DND-41 (cell line): Measurements from ENCODE around the gene MAP1LC3B.

Experiments
- ATAC-seq: fragments of 200-7000 bp; cut with Tn5 transposase; 3 replicates; pipeline ENCODE4 v1.9.1; 2021; ENCODE audit warnings: low read depth; ENCODE audit not compliant: insufficient read depth
- DNase-seq: peaks from one replicate; pipeline ENCODE4 v3.0.0-alpha.2; 2020
- H2AFZ ChIP-seq: 2 replicates; pipeline ENCODE4 v1.6.0; 2012; ENCODE audit warnings: low read depth, low read length
- H3K27ac ChIP-seq: 2 replicates; pipeline ENCODE4 v1.5.1; 2012; ENCODE audit warnings: low read length, inconsistent platforms
- H3K27me3 ChIP-seq: fragments of 200-600 bp; sonication (generic); 2 replicates; pipeline ENCODE4 v1.6.0; 2012; ENCODE audit warnings: low read length, mild to moderate bottlenecking, inconsistent platforms; ENCODE audit not compliant: insufficient read depth, poor library complexity
- H3K36me3 ChIP-seq: 2 replicates; pipeline ENCODE4 v1.5.1; 2012; ENCODE audit warnings: low read length, inconsistent platforms; ENCODE audit not compliant: insufficient read depth
- H3K4me1 ChIP-seq: 2 replicates; pipeline ENCODE4 v1.5.1; 2012; ENCODE audit warnings: mild to moderate bottlenecking, low read length; ENCODE audit not compliant: insufficient read depth
- H3K4me2 ChIP-seq: 2 replicates; pipeline ENCODE4 v1.6.0; 2012; ENCODE audit warnings: mild to moderate bottlenecking, moderate library complexity, low read length, inconsistent platforms; ENCODE audit not compliant: insufficient read depth
- H3K4me3 ChIP-seq, 2 experiments: fragments of 200-600 bp in 1 of 2; shearing (Covaris generic) in 1 of 2; 2 replicates each; pipeline ENCODE4 v1.5.1; 2012 to 2016; ENCODE audit warnings: inconsistent platforms in 2 of 2, low read length in 2 of 2, mild to moderate bottlenecking in 2 of 2, low read depth in 1 of 2, moderate library complexity in 1 of 2
- H3K79me2 ChIP-seq: 2 replicates; pipeline ENCODE4 v1.6.0; 2012; ENCODE audit warnings: low read length, inconsistent platforms; ENCODE audit not compliant: insufficient read depth
- H3K9ac ChIP-seq: 2 replicates; pipeline ENCODE4 v1.6.0; 2012; ENCODE audit warnings: low read depth, mild to moderate bottlenecking, inconsistent platforms, low read length, moderate library complexity
- H3K9me3 ChIP-seq: 2 replicates; pipeline ENCODE4 v1.5.1; 2012; ENCODE audit warnings: low read length, moderate library complexity, mild to moderate bottlenecking, inconsistent platforms; ENCODE audit not compliant: insufficient read depth, severe bottlenecking
- H4K20me1 ChIP-seq: 2 replicates; pipeline ENCODE4 v1.6.0; 2012; ENCODE audit warnings: low read length; ENCODE audit not compliant: insufficient read depth
- CTCF ChIP-seq: IDR thresholded peaks from 2 replicates; pipeline ENCODE4 v1.5.1; 2012; ENCODE audit warnings: borderline replicate concordance, low read length, moderate library complexity, mild to moderate bottlenecking; ENCODE audit not compliant: poor library complexity, severe bottlenecking; ENCODE audit errors: extremely low read depth
- EZH2 ChIP-seq: IDR thresholded peaks from 3 replicates; pipeline ENCODE4 v1.6.1; 2012; ENCODE audit warnings: borderline replicate concordance, low read depth, mild to moderate bottlenecking, moderate library complexity, low read length, inconsistent platforms; ENCODE audit not compliant: severe bottlenecking

MAP1LC3B gene

GRCh38 chr16:87443016-87443415, 50.9 kb downstream of the MAP1LC3B start:
- no peaks in the 10 kb centered on the region for H4K20me1 ChIP-seq
- H3K9me3 ChIP-seq: no peaks in the 10 kb centered on the region
- H3K9ac ChIP-seq: no peak overlapping the region
- DNase-seq (no peak), ATAC-seq (no peak)
- no peaks in the 10 kb centered on the region for H3K79me2 ChIP-seq
- H3K36me3 ChIP-seq: no peaks in the 10 kb centered on the region
- H3K27ac ChIP-seq: no peak overlapping the region
- H3K4me1 ChIP-seq: no peaks in the 10 kb centered on the region
- H3K27me3 ChIP-seq: peaks cover 6% of the 10 kb centered on the region
- TF ChIP-seq CTCF: no peak
- TF ChIP-seq EZH2: no peak
- H3K4me3 ChIP-seq: no peak overlapping the region
- H2AFZ ChIP-seq: no peak overlapping the region
- no peak overlapping the region for H3K4me2 ChIP-seq

- H2AFZ ChIP-seq: no peak overlapping the region
- H3K79me2 ChIP-seq: no peaks in the 10 kb centered on the region
- H3K9me3 ChIP-seq: no peaks in the 10 kb centered on the region
- no peak overlapping the region for H3K9ac ChIP-seq
- H3K4me3 ChIP-seq: no peak overlapping the region
- peaks cover 2% of the 10 kb centered on the region for H3K27me3 ChIP-seq
- H3K4me2 ChIP-seq: no peak overlapping the region
- no peaks in the 10 kb centered on the region for H3K36me3 ChIP-seq
- no peak overlapping the region for H3K27ac ChIP-seq
- DNase-seq: no peak
- no peak for TF ChIP-seq CTCF
- TF ChIP-seq EZH2: no peak
- no peaks in the 10 kb centered on the region for H3K4me1 ChIP-seq
- no peak for ATAC-seq
- no peaks in the 10 kb centered on the region for H4K20me1 ChIP-seq
Measured at GRCh38 chr16:87443964-87444363, 51.8 kb downstream of the MAP1LC3B start.

- TF ChIP-seq EZH2 (no peak), CTCF (no peak)
- H3K9ac ChIP-seq: no peak overlapping the region
- H3K27me3 ChIP-seq: peaks cover 2% of the 10 kb centered on the region
- no peak overlapping the region for H3K27ac ChIP-seq
- H3K36me3 ChIP-seq: no peaks in the 10 kb centered on the region
- ATAC-seq (no peak), DNase-seq (no peak)
- H3K79me2 ChIP-seq: no peaks in the 10 kb centered on the region
- no peaks in the 10 kb centered on the region for H4K20me1 ChIP-seq
- no peak overlapping the region for H3K4me2 ChIP-seq
- H3K4me1 ChIP-seq: no peaks in the 10 kb centered on the region
- no peaks in the 10 kb centered on the region for H3K9me3 ChIP-seq
- no peak overlapping the region for H3K4me3 ChIP-seq
- no peak overlapping the region for H2AFZ ChIP-seq
Measured at GRCh38 chr16:87445486-87445885, 53.4 kb downstream of the MAP1LC3B start.

- no peaks in the 10 kb centered on the region for H3K4me1 ChIP-seq
- H3K27me3 ChIP-seq: peaks cover 2% of the 10 kb centered on the region
- DNase-seq (no peak), ATAC-seq (no peak)
- H3K36me3 ChIP-seq: no peaks in the 10 kb centered on the region
- H4K20me1 ChIP-seq: no peaks in the 10 kb centered on the region
- no peak overlapping the region for H3K27ac ChIP-seq
- TF ChIP-seq EZH2 (no peak), CTCF (no peak)
- no peak overlapping the region for H3K4me3 ChIP-seq
- no peaks in the 10 kb centered on the region for H3K79me2 ChIP-seq
- no peak overlapping the region for H3K9ac ChIP-seq
- H2AFZ ChIP-seq: no peak overlapping the region
- no peak overlapping the region for H3K4me2 ChIP-seq
- H3K9me3 ChIP-seq: no peaks in the 10 kb centered on the region
Measured at GRCh38 chr16:87446479-87446878, 54.3 kb downstream of the MAP1LC3B start.
